Measurements from ENCODE around the gene SLIT3.

GRCh38 chr5:168978015-168978414 is 322.9 kb downstream of the SLIT3 start:
- TF ChIP-seq POLR2AphosphoS5 (IDR thresholded peaks at IDR 0.05; ENCODE audit: borderline replicate concordance, low read depth, low read length) (no peak), EZH2 (IDR thresholded peaks at IDR 0.05) (no peak), FOXP2 (optimal IDR thresholded peaks at IDR 0.05; ENCODE audit: control extremely low read depth, extremely low read length, insufficient read depth) (no peak)

Measured in SK-N-MC (cell line).